Glomerular visceral epithelial cell (primary cell): ENCODE data around the gene ADGRB3.

Source experiments
- DNase-seq: peaks from one replicate; pipeline ENCODE4 v3.0.0-alpha.2; 2016; ENCODE audit errors: extremely low spot score

The ADGRB3 gene

DNA sequence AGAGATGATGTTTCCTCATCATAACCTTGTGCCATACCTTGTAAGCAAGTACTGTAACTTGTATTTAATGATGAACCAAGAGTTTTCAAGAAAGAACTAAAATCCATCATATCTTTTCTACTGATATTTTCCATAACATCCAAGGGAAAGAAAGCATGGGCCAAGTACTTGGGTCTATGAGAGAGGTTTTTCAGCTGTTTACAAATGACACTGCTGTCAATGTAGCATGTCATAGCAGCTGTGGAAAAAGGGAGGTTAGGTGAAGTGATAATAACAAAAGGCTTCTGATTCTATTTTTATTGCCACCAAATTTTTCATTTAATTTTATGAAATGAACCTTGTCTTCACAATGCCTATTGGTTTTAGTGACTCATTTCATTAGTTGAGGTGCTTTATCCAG is 679.4 kb downstream of the ADGRB3 start:
- DNase-seq: no peak

DNA sequence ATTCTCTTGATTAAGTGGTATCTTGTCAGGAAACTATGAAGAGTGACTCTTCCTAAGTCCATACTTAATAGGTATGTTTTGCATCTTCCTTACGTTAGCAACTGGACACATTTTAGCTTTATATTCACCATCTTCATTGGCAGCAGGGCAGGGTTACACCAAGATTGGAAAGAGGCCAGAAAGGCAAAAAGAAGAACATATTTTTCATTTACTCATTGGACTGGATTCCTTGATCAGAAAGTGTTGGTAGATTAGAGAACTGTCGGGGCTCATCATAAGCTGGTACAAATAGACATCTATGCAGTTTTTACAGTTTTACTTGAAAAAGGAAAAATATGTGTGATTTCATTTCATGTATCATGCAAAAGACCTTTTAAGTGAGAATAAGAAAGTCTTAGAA is 696.8 kb downstream of the ADGRB3 start:
- DNase-seq: no peak

DNA sequence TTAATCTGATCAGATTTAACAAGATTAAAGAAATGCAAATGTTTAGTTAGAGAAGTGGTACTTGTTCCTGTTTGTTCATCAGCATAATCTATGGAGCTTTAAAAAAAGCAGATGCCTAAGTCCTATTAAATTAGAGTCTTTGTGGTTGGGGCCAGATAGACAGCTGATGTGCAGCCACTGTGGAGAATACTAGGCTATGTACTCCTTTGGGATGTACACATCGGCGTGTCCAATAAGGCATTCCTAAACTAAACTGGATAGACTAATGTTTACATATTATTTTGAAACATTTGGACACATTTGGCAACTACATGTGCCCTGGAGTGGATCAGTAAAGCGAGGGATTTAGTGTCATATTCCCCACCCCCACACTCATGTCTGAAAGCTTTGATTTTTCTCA is 702.2 kb downstream of the ADGRB3 start:
- DNase-seq: no peak

DNA sequence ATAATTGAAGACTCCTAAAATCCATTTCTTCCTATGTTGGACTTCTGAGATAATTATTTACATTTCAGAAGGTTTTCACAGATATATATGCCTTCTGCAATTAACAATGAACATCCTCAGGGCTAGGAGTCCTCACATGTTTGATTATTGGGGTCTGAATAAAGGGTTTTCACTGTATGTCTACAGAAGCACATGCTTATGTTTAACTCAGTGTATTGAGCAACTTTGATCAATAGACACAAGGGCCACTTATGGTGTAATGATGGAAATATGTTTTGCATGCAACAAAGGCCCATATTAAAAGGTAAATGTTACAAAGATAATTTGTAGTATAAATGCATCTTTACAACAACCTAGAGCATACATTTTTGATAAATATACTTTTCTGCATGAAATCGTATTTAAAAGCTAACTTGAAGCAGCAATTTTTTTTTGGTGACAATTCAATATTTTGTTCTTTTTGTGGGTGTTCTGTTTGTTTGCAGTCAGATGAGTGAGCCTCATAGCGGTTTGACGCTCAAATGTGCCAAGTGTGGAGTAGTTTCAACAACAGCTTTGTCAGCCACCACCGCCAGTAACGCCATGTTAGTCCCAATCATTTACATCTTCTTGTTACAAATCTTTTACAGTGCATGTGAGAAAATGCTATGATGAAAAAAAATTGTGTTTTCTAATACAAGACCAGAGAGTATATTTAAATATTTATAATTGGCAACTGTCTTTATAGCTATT is 703.5 kb downstream of the ADGRB3 start:
- DNase-seq: no peak

DNA sequence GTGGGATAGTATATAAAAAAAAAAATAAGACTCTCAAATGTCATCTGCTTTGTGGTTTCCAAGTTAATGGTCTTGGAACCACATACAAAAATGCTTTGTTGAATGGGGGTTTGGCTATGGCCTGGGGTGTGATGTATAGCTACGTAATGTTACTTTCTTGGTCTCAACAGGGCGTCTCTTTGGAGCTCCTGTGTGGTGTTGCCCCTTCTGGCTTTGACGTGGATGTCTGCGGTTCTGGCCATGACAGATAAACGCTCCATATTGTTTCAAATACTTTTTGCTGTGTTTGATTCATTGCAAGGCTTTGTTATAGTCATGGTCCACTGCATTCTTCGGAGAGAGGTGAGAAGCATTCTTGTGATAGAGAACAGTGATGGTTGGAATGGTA is 704.1 kb downstream of the ADGRB3 start:
- DNase-seq: no peak

DNA sequence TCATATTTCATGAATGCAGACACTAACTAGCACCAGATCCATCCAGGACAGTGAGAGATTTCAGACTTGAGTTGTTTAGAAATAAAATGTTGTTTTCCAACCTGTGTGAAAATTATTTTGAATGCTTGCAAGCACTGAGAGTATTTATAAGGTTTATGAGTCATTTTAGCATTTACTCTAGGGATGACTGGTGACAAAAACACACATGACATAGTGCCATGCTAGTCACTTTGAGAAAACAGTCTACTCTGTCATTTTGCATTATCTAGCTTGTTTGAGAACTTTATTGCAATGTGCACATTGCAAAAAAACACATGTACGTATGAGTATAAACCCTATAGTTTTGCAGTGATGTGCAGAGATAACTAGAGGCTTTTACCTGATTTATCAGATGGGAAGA is 705.1 kb downstream of the ADGRB3 start:
- DNase-seq: no peak

DNA sequence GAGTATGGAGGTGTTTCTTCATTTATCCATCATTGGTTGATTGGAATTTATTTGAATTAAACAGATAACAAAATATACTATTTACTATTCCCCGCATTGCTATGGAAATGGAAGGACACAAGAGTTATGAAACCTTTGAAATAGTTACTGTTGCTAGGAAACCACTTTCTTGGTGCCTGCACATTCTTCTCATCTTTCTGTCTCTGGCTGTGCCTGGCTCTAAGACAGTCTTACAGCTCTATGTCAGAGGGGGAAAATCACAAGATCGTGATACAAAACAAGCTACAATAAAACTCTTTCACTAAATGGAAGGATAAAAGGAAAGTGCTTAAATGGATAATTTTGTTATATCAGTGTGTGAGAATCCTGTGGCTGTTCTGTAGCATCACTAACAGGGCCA is 708.8 kb downstream of the ADGRB3 start:
- no peak for DNase-seq

DNA sequence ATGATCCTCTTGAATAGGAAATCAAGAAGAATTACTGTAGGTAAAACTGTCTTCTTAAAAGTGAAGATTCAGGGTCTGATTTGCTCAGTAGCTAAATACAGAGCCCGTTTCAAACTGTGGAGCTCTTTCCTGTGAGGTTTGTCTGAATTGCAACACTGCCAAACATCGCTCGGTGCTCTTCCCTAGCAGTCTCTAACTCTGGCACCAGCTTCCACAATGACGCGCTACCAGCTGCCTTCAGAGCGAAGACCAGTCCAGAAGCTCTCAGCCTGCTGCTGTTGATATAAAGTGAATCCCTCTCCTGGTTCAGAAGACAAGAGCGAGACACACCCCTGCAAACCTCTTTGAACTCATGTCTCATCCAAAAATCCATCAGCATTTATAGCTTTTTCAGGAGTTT is 714.7 kb downstream of the ADGRB3 start:
- DNase-seq: no peak

DNA sequence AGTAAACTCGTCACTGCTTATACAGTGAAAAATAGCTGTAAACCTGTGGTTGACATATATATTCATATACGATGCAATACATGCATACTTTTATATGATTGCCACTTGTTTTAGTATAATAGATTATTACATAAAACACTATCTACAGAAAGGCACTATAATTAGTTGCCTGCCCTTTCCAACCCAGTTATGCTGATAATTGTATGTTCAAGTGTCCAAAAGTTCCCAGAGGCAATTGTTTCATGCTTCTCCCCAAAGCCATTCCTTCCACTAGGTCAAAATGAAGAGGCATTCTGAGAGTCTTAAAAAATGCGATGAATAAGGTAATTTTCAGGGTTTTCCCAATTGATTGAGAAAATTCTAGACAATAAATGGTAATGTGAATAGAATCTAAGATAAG is 727.1 kb downstream of the ADGRB3 start:
- no peak for DNase-seq

DNA sequence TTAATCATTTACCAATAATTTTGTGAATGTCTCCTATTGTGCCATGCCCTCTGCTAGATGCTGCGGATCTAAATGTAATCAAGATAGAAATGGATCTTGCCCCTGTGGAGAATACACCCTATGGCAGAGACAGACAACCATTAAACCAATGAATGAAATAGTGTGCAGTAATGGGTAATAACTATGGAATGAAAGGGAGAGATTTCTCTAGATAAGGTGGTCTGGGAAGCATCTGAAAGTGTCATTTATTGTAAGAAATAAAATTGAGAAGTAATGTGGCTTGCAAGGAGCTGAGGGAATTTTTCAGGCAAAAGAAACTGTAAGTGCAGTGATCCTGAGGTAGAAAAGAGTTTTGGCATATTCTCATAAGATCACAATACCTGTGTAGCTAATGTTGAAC is 731.7 kb downstream of the ADGRB3 start:
- DNase-seq: no peak

DNA sequence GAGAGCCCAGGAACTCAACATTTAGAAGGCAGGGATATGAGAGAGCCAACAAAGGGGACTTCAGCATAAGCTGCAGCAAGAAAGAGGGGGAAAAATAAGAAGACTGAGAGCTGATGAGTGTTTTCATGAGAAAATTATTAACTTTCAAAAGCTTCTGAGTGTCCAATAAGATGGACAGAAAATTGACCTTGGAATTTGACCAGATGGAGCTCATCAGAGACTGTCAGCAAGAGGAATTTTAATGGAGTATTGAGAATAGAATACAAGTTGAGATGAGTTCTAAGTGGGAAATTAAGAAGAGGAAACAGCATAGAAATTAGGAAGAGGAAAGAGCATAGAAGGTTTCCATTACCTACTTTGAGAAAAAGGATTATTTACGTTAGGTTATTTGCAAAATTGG is 733.5 kb downstream of the ADGRB3 start:
- DNase-seq: peak; percentile 8

DNA sequence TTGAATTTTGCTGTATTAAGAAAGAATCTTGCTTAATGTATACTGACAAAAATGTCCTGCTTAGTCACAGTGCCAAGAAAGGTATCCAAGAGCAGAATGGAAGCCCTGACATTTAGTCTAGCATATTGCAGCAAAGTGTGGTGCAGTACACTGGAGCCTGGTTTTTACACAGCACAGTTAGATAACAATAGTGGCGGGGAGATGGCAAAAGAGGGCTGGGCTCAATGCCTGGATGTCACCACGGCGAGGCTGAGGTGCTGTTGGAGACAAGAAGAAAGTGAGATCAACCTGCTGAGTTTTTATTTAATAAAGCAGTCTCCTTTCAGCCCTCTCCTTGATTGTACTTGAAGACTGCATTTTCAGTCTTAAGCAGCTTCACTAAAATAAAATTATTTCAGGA is 735.7 kb downstream of the ADGRB3 start:
- DNase-seq: no peak

DNA sequence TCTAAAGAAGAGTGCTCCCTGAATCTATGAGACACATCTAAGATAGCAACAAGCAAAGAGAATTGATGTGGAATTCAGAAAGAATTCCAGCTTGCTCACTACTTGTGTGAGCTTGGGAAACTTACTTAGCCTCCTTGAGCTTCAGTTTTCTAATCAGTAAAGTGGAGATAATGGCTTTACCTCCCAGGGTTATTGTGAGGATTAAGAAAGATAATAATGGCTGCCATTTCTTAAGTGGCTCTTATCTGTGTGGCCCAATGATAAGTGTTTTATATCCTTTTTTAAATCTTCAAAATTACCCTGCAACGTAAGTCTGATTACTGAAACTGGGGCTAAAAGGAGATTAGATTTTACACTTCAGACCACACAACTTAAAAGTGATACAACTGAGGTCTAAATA is 743.2 kb downstream of the ADGRB3 start:
- DNase-seq: no peak

DNA sequence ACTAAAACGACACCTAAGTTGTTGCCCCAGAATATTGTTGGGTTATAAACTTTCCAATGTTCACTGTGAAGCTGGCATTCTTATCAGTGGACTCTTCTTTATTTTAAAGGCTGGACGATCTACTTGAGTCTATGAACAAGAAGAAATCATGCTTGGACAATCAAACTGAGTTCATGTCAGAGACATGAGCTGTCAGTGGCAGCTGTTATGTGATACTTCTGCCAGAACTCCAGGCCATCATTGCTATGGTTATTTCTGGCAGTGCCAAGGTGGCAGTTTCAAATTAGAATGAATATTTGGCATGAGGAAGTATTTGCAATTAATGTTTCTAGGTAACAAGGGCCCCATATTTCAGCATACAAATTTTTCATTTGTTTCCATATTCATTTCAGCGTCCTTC is 744.4 kb downstream of the ADGRB3 start:
- no peak for DNase-seq

DNA sequence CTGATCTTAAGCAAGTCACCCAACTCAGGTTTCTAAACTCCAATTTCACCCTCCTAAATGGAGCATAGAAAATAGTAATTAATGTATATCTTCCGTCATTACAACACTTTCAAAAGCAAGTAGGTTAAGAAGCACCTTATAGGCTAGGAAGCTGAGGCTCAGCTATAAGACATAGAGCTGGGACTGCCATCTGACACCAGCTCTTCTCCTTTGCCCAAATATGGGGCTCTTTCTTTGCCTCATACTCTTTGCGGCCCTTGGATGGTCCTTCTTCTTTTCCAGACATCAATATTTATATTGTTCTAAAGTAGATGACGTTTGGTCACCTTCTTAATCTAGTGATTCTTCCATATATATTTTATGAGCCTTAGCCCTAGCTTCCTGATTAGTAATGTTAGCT is 748.5 kb downstream of the ADGRB3 start:
- DNase-seq: no peak

DNA sequence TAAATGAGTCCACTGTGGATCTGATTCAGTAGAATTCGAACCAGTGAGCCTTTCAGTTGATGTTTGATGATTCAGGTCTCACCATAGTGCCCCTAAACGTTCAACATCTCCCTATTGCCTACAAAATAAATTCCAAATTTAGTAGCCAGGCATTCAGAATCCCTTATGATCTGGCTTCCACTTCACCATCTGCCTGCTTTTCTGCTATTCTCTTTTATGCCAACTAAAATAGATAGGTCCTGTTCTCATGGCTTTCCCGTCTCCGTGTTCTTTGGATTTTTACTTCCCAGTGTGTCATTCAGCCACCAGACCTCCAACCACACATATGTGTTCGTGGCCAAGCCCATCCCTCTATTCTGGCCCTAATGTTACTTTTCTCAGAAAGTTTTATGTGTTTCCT is 751.3 kb downstream of the ADGRB3 start:
- DNase-seq: no peak

DNA sequence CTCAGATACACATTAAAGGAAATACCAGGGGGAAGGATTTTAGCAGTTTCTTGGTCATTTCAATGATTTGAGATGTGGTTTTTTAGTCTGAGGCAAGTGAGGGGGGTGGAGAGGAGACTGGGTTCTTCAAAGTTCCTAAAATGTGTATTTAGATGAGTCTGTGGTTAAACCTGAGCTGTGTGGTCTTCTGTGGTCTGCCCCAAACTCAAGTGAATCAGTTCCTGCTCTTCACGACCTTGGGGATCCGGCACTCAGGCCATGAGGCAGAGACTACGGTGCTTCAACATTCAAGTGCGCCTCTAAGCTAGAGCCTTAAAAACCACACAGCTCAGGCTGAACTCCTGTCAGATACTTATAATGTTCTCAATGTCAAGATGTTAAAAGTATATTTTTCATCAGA is 755.0 kb downstream of the ADGRB3 start:
- DNase-seq: peak; percentile 52

DNA sequence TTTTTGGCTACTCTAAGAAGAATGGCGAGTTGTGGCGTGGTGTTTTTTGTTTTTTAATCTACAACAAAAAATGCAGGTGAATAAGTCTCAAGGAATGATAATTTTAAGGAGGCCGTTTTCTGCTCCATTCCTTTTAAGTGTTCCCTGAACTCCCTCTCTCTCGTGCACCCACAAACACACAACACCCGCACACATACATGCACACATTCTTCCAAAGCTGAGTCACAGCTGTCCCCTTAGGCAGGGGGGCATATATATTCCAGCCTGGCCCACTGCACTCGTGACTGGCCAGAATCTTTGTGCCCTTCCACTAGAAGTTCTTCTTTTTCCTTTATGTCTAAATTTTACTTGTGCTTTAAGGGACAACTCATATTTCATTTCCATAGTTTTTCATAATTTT is 756.0 kb downstream of the ADGRB3 start:
- peak; percentile 48 for DNase-seq

DNA sequence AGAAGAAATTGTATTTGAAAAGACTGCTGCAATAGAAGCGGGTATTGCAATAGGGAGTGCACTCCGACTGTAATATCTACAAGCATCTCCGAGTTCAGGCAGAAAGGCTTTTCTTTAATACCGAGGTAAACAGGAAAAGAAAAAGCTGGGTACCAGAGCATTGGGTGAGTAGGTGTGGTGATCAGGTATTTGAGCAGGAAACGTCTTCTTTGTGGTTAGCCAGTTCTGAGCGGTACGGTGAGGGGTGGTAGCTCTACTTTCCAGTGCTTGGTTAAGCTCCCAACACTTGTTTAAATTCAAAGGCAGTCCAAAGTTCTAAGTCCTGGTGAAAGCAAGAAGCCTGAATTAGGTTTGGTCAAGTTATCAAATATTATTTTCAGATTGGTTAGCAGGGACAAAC is 757.7 kb downstream of the ADGRB3 start:
- DNase-seq: no peak

DNA sequence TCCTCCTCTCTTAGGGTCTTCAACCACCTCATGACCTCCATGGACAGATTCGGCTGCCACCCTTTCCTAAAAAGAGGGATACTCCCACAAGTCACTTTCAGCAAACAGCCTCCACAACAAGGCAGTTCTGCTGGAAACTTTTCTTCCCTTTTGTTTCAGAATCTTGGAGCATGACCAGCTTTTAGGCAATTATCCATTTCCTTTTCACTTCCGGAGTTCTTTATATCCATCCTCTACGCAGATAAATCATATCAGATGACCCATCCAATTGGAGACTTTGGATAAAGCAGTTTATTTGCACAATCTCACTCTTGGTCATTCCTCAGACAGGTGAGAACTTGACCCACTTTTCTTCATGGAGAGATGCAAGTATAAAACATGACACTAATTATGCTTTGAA is 763.2 kb downstream of the ADGRB3 start:
- no peak for DNase-seq

DNA sequence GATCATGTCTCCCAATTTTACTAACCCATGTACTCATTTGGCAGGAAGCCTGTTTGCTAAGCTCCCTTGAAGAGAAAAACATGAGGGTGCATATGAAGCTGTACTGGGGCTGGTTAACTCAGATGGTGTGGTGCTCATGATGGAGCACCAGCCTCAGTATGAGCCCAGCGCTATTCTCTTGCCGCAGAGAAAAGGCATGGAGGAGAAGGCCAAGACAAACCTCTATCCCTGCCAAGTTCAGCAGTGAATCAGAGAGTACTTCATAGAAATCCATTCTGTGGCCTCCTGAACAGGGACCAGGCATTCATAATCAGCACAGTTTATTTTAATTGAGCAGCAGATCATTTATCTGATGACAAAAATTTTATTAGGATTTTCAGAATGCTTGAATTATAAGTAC is 763.6 kb downstream of the ADGRB3 start:
- no peak for DNase-seq

DNA sequence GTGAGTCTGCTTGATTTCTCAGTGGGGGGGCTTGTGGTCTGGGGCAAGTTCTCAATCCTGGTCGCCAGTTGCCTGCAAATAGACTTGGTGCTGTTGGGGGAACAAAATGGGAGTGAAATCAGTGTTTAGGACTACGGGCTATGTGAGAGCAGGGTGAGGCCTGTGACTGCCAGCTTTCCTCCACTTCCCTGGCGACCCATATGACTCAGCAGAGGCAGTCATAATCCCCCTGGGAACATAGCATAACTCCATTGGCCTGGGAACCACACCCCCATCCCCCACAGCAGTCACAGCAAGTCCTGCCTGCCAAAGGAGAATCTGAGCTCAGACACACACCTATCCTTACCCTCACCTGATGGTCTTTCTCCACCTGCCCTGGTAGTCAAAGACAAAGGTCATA is 773.8 kb downstream of the ADGRB3 start:
- peak; percentile 6 for DNase-seq

DNA sequence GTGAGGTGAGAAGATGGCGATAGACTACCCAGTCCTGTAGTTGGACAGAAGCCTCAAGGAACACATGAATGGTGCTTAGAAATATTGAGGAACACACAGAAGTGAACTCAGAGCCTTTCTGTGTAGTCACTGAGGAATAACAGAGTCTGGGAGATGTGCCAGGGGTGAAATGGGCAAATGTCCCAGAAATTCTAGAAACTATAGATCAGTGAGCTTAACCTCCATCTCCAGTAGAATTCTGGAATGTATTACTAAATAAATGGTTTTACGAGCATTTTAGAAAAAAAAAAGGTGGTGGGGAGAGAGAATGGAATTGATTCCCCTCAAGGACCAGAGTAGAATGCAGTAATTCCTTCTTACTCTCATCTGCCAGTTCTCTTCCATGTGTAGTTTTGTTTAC is 781.7 kb downstream of the ADGRB3 start:
- peak; percentile 83 for DNase-seq

DNA sequence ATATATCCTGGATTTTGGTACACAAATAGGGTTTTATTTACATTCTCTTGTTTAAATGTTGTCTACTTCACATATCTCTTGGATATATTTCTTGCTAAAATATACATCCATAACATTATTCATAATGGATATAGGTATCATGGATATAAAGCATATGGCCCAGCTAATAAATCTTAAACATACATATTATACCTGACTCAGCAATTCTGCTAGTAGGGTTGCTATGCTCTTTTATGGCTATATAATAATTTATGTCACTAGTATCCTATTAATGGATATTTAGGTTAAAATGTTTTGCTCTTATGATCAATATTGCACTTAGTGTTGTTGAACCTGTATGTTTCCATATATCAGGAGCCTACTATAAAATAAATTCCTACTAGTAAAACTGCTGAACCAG is 786.2 kb downstream of the ADGRB3 start:
- DNase-seq: no peak
